Suprapubic skin (tissue), 3 donors: ENCODE results near the gene NAALADL2.

Experiments
- CTCF ChIP-seq, 2 donors: fragments of 200-600 bp in 1 of 2; fragments of 450-650 bp in 1 of 2; sonication (generic) in 1 of 2; IDR thresholded peaks; one replicate each; pipeline ENCODE4 v1.5.1; 2016 to 2019; ENCODE audit warnings: antibody characterized with exemption in 2 of 2, mild to moderate bottlenecking in 1 of 2, moderate library complexity in 1 of 2
- POLR2AphosphoS5 ChIP-seq, 3 donors: sonication (generic); formaldehyde crosslinking; IDR thresholded peaks; one replicate each; pipeline ENCODE4 v1.6.1; 2017; ENCODE audit warnings: antibody characterized with exemption in 3 of 3

- TF ChIP-seq CTCF (IDR thresholded peaks at IDR 0.05) (no peak), POLR2AphosphoS5 (IDR thresholded peaks at IDR 0.05) (no peak)
Observed at GRCh38 chr3:175039875-175040274, 180.7 kb downstream of the NAALADL2 start.
